ENCODE measurements around the gene PCMT1. TPM values are rescaled to one million over a fixed set of nuclear protein-coding genes. Genes with fewer than 3 reads are reported as not detected.
"Not testable (repeated sequence)": the region's sequence is repeated elsewhere in the genome, so short reads cannot be mapped to it uniquely, and the experiment has no call there.

Gene PCMT1
- total and polyA plus RNA-seq, 2 experiments from 2014 or later: 110 to 126 TPM

- no peaks in the 10 kb centered on the region for H3K27me3 ChIP-seq
- no peak overlapping the region for H3K27ac ChIP-seq
- H4K20me1 ChIP-seq (ENCODE audit: insufficient read depth, poor library complexity, severe bottlenecking): no peaks in the 10 kb centered on the region
- no peaks in the 10 kb centered on the region for H3K36me3 ChIP-seq (replicated peaks; ENCODE audit: insufficient read depth, low read depth)
- no peak overlapping the region for H3K4me3 ChIP-seq
- TF ChIP-seq EZH2phosphoT487 (IDR thresholded peaks at IDR 0.05; ENCODE audit: low read depth, severe bottlenecking, unreplicated experiment): no peak
- no peak for TF ChIP-seq EZH2 (IDR thresholded peaks at IDR 0.05; ENCODE audit: borderline replicate concordance)
- no peak for TF ChIP-seq CTCF (IDR thresholded peaks at IDR 0.05; ENCODE audit: poor library complexity)
- DNase-seq (ENCODE audit: low spot score): no peak
- no peaks in the 10 kb centered on the region for H3K9me3 ChIP-seq (ENCODE audit: low read depth)
- H3K4me1 ChIP-seq (ENCODE audit: insufficient read depth): no peaks in the 10 kb centered on the region
- H3K4me2 ChIP-seq: no peak overlapping the region
- no peaks in the 10 kb centered on the region for H3K9me2 ChIP-seq (replicated peaks; ENCODE audit: insufficient read depth)
- H2AFZ ChIP-seq: no peak overlapping the region
- peaks cover 81% of the 10 kb centered on the region for H3K79me2 ChIP-seq
- 93% methylated on average over 4 of the region's 4 CpGs for WGBS (ENCODE audit: low lambda C conversion rate, missing lambda C conversion rate)
These were observed 3.2 kb downstream of the PCMT1 start for GRCh38 chr6:149752600-149753373.

GRCh38 chr6:149753374-149753637, 3.8 kb downstream of the PCMT1 start:
- H3K79me2 ChIP-seq: peaks cover 86% of the 10 kb centered on the region
- not testable (repeated sequence) for H3K4me1 ChIP-seq (ENCODE audit: insufficient read depth); H3K4me2 ChIP-seq; H3K36me3 ChIP-seq (replicated peaks; ENCODE audit: insufficient read depth, low read depth); H3K9me3 ChIP-seq (ENCODE audit: low read depth); H3K27me3 ChIP-seq; H2AFZ ChIP-seq; H3K27ac ChIP-seq; H4K20me1 ChIP-seq (ENCODE audit: insufficient read depth, poor library complexity, severe bottlenecking); H3K9me2 ChIP-seq (replicated peaks; ENCODE audit: insufficient read depth); H3K4me3 ChIP-seq; DNase-seq (ENCODE audit: low spot score)
- WGBS (ENCODE audit: low lambda C conversion rate, missing lambda C conversion rate): 90% methylated on average over 3 of the region's 3 CpGs

GRCh38 chr6:149754548-149754947, 5.0 kb downstream of the PCMT1 start:
- Histone ChIP-seq H3K79me2 (peaks cover 99% of the 10 kb centered on the region), H3K27ac (no peak overlapping the region), H3K4me2 (no peak overlapping the region), H2AFZ (no peak overlapping the region), H3K36me3 (replicated peaks; ENCODE audit: insufficient read depth, low read depth) (no peaks in the 10 kb centered on the region), H4K20me1 (ENCODE audit: insufficient read depth, poor library complexity, severe bottlenecking) (no peaks in the 10 kb centered on the region), H3K27me3 (no peaks in the 10 kb centered on the region), H3K9me2 (replicated peaks; ENCODE audit: insufficient read depth) (no peaks in the 10 kb centered on the region), H3K9me3 (ENCODE audit: low read depth) (no peaks in the 10 kb centered on the region), H3K4me1 (ENCODE audit: insufficient read depth) (no peaks in the 10 kb centered on the region), H3K4me3 (no peak overlapping the region)
- no peak for TF ChIP-seq EZH2 (IDR thresholded peaks at IDR 0.05; ENCODE audit: borderline replicate concordance)
- TF ChIP-seq EZH2phosphoT487 (IDR thresholded peaks at IDR 0.05; ENCODE audit: low read depth, severe bottlenecking, unreplicated experiment): no peak
- TF ChIP-seq CTCF (IDR thresholded peaks at IDR 0.05; ENCODE audit: poor library complexity): no peak
- WGBS (ENCODE audit: low lambda C conversion rate, missing lambda C conversion rate): 81% methylated on average over 4 of the region's 4 CpGs
- no peak for DNase-seq (ENCODE audit: low spot score)

GRCh38 chr6:149755300-149756260, 6.0 kb downstream of the PCMT1 start:
- 98% methylated on average over 9 of the region's 9 CpGs for WGBS (ENCODE audit: low lambda C conversion rate, missing lambda C conversion rate)
- Histone ChIP-seq H3K9me3 (ENCODE audit: low read depth) (no peaks in the 10 kb centered on the region), H3K4me1 (ENCODE audit: insufficient read depth) (no peaks in the 10 kb centered on the region), H3K27me3 (no peaks in the 10 kb centered on the region), H3K36me3 (replicated peaks; ENCODE audit: insufficient read depth, low read depth) (no peaks in the 10 kb centered on the region), H3K27ac (peak overlapping the region; percentile 58), H4K20me1 (ENCODE audit: insufficient read depth, poor library complexity, severe bottlenecking) (no peaks in the 10 kb centered on the region), H2AFZ (no peak overlapping the region), H3K79me2 (peaks cover 100% of the 10 kb centered on the region), H3K4me3 (no peak overlapping the region), H3K9me2 (replicated peaks; ENCODE audit: insufficient read depth) (no peaks in the 10 kb centered on the region), H3K4me2 (no peak overlapping the region)
- TF ChIP-seq EZH2phosphoT487 (IDR thresholded peaks at IDR 0.05; ENCODE audit: low read depth, severe bottlenecking, unreplicated experiment) (no peak), CTCF (IDR thresholded peaks at IDR 0.05; ENCODE audit: poor library complexity) (no peak), EZH2 (IDR thresholded peaks at IDR 0.05; ENCODE audit: borderline replicate concordance) (no peak)
- DNase-seq (ENCODE audit: low spot score): peak; percentile 35

Data from hepatocyte (in vitro differentiated cells).